Measurements from ENCODE around the gene FNBP1L.
"Not testable (repeated sequence)": the region's sequence is repeated elsewhere in the genome, so short reads cannot be mapped to it uniquely, and the experiment has no call there.

The FNBP1L gene

DNA sequence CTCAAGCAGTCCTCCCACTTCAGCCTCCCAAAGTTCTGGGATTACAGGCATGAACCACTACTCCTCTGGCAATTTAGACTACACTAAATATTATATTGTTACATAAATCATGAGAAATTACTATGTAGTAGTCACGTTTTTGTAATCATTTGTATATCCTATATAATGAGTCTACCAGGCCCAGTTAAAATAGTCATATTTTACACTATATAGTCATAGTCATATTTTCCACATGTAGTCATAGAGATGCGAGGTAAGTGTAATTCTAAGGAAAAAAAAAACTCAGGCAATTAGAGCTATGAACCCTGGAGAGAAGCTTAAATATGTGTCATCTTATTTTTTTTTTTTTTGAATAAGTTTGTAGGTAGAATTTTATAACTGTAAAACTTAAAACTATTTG lies 90.0 kb downstream of the FNBP1L start:
- no peak for DNase-seq

DNA sequence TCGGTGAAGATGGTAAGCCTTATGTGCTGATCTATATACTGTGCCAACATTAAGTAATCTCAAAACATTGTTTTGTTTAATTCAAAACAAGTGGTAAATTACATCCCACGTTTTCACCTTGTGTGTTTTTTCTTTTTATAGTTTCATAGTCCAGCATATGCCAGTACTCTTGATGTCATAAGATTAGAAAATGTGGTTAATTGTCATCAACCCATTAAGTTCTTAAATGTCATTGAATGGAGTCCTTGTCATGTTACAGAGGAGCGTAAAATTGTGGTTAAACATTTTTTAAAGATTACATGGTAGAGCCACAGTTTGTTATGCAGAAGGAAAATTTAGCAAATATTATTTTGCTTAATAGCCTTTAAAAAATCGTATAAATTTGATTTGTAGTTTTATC lies 93.1 kb downstream of the FNBP1L start:
- no peak for DNase-seq

DNA sequence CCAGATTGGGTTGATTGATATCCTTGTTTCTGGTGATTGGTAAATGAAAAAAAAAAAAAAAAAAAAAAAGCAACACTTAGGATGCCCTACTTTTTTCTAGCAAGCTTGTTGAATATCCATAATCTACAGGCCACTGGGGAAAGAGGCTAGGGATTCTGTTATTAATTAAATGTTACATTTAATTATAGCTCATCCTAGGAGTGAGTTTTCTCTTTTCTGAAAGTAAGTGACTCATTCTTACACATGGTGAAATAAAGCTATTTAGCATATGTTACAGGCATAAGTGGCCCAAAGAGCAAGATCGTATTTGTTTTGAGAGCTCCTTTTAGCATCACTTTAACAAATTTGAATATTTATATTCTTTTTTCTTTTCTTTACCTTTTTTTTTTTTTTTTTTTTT lies 94.5 kb downstream of the FNBP1L start:
- DNase-seq = no peak

- DNase-seq = no peak
These were observed 98.4 kb downstream of the FNBP1L start for GRCh38 chr1:93546162-93546863.

DNA sequence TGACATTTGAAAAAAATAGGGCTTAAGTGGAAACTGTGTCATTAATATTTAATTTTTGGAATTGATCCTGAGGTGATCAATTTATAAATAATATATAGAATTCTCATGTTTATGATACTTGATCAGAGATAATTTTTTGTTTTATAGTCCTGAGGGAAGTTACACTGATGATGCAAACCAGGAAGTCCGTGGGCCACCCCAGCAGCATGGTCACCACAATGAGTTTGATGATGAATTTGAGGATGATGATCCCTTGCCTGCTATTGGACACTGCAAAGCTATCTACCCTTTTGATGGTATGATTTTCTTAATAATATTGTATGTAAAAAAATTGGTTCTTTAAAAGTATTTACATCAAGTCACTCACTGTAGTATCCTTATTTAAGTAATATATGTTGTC lies 101.2 kb downstream of the FNBP1L start:
- DNase-seq = no peak

DNA sequence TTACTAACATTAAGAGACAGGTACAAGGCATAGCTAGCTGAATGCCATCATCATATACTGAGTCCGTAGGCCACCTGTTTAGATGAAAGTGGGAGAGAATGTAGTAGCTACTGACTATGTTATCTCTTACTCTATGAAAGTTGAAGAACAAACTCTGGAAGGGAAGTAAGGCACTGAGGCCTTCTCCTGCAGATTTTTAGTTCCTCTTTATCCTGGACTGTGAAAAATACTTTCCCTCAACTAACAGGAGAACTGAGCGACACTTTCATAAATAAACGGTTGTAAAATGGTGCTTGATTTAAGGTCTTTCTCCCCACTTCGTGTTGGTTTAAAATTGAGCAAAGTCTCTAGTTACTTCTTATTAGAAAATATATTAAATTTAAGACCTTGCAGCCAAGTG lies 101.9 kb downstream of the FNBP1L start:
- no peak for DNase-seq

- DNase-seq = no peak
These were observed 105.0 kb downstream of the FNBP1L start for GRCh38 chr1:93552741-93553455.

GRCh38 chr1:93553886-93554490 lies 106.1 kb downstream of the FNBP1L start:
- DNase-seq = not testable (repeated sequence)

GRCh38 chr1:93554883-93555872 lies 107.3 kb downstream of the FNBP1L start:
- no peak for DNase-seq

- DNase-seq = no peak
These were observed 108.4 kb downstream of the FNBP1L start for GRCh38 chr1:93556291-93556690.

GRCh38 chr1:93559045-93559444 lies 111.1 kb downstream of the FNBP1L start:
- no peak for DNase-seq

DNA sequence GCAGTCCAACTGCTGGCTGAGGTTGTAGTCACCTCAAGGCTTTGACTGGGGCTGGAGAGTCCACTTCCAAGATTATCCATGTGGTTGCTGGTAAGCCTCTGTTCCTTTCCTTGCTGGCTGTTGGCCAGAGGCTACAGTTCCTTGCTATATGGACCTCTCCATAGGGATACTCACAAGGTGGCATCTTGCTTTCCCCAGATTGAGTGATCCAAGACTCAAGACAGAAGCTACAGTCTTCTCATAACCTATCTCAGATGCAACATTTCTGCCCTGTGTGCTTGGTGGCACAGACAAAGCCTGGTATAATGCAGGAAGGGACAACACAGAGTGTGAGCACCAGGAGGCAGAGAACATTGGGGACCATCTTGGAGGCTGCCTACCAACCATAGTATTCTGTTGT lies 111.8 kb downstream of the FNBP1L start:
- DNase-seq = no peak

GRCh38 chr1:93565496-93566206 lies 117.7 kb downstream of the FNBP1L start:
- DNase-seq = no peak

- DNase-seq = no peak
These were observed 118.3 kb downstream of the FNBP1L start for GRCh38 chr1:93566227-93566626.

DNA sequence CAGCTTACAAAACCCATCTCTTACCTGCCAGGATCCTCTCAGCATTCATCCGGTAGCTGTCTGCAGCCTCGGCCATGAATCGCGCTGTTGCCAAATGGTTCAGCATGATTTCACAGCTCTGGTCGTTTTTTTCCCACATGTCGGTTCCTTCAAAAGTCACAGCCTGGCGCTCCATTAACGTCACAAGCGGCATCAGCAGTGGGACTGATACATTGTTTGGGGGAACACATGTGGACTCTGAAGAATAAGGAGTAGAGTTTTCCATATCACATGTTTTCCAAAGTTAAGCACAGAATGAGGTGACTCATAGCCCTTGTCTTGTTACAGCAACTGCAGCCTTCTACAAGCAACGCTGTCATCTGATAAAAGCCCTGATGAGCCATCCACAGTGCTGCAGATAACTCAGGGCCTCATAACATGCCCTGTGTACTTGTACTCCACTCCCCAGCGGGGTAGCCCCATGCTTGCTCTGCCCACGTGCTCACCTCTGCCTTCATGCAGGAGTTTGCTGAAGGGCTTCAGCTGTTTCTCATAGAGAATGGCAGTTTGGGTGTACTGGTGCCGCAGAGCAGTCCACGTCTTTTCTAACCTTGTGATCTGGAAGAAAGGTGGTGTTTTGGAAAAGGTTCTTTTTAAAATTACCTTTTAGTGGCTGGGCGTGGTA lies 119.5 kb downstream of the FNBP1L start:
- no peak for DNase-seq

DNA sequence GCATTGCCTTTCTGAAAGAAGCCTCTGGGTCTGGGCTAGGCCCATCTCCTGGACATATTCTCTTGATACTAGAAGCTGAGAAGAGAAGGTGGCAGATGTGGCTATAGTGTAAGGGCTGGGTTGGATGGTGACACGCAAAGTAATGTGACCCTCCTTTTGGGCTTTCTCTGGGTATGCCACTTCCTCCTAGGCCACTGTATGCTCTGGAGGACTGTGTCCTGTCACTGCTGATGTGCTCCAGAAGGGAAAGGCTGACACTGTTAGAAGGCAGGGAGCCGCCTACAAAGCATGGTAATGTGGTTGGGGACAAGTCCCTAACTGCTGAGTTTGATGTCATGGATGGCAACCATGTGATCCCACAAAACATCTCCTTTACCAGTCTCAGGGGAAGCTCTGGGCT lies 121.6 kb downstream of the FNBP1L start:
- DNase-seq = no peak

- DNase-seq = no peak
These were observed 123.8 kb downstream of the FNBP1L start for GRCh38 chr1:93571623-93572310.

GRCh38 chr1:93573940-93574469 lies 126.1 kb downstream of the FNBP1L start:
- no peak for DNase-seq

- no peak for DNase-seq
These were observed 126.6 kb downstream of the FNBP1L start for GRCh38 chr1:93574511-93574910.

DNA sequence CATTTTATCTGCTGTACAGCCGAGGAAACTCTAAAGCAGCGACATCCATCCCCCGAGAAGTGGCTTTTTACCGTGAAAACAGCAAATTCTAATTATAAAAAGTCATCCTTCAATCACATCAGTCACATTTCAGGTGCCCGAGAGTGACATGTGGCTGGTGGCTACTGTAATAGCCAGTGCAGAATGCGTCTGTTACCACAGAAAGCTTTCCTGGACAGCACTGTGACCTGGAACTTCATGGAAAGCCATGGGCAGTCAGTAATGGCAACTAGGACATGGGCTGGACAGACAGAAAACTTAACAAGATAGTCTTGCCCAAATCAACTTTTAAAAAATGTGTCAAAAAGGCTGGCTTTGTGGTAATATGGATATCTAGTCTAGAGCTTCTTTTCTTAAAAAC lies 127.1 kb downstream of the FNBP1L start:
- no peak for DNase-seq
